Hematopoietic multipotent progenitor cell treated with erythropoietin and hydrocortisone succinate and interleukin-3 and kit ligand, for 8 days (in vitro differentiated cells): ENCODE measurements around the gene EIF4B.
A peak's percentile ranks its signal among the peaks of the same experiment; 100 is the strongest.

Experiments used
- DNase-seq: peaks from one replicate; pipeline ENCODE4 v3.0.0-alpha.2; 2015

The EIF4B gene

DNA sequence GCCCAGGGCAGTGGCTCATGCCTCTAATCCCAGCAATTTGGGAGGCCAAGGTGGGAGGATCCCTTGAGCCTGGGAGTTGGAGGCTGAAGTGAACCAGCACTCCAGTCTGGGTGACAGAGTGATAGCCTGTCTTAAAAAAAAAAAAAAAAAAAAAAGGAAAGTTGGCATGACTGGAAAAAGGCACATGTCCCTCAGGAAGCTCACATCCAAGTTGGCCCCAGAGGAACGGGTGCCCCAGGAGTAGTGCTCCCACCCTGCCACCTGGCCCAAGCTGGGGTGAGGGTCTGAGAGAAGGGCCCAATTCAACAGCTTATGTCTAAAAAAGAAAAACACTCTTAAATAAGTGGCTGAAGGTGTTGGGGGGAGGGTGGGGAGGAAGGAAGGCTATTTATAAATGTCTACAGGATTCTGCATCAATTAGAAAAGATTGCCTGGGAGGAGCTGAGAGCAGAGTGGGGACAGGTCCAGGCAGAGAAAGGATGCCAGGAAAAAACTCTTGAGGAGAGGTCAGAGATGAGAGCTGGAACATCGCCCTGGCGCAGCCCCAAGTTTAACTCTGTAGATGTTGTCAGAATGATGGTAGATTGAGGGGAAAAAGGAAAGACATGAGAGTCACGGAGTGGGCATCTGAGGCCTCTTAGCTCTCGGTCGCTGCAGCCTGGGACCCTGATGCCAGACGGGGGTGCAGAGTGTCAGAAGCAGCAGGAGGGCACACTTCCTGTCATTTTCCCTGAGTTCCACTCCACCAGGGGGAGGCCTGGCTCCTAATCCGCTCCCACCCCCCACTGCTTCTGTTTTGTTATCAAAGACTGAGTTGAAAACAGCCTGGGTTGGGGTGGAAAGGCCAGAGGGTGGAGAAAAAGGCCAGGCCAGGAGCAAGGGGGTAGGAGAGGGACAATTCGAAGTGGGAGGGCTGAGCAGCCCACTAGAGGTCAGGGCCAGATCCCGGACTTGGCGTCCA is 65.6 kb downstream of the EIF4B start:
- DNase-seq = no peak

DNA sequence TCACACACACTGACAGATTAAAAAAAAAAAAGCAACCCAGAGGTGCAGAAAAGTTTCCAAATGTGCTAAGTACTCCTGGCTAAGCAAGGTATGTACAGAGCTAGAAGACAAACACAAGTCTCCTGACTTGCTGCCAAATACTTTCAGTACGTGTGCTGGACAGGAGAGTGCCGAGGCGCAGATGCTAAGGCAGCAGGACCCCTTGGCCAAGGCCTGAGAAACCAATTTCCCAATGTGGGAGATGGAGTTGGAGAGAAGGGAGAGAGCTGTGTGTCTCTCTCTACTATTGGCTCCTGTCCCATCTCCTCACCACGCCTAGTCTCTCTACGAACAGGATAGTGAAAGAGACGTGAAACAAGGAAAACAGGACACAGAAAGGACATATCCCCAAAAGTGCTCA is 67.6 kb downstream of the EIF4B start:
- no peak for DNase-seq

DNA sequence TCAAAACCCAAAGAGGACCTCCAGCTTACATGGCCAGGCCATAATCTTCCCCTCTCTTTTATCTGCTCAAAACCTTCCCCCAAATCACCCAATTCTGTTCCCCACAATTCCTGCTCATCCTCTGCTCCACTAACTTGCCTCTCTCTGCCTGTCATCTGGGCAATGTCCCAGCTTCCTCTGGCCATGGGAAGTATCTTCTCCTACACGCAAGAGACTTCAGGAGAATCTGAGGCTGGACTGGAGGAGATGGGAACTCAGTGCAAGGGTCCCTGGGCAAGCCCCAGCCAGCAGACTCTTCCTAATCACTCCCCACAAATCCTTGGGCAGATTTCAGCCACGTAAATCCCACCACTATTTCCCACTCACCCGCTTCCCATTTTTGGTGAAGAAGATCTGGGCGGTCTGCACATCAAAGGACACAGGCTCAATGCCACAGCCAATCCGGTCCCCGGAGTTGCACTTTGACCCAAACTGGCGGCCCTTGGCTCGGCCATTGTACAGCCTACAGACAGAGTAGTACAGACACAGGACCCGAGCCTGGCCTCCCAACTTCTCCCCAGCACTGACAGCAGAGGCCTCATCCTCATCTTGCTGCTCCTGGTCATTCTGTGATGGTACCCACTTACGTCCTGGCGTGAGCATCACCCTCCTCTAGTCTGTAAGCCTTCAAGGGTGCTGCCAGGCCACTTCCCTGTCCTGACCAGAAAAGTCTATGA is 68.2 kb downstream of the EIF4B start:
- DNase-seq = no peak

DNA sequence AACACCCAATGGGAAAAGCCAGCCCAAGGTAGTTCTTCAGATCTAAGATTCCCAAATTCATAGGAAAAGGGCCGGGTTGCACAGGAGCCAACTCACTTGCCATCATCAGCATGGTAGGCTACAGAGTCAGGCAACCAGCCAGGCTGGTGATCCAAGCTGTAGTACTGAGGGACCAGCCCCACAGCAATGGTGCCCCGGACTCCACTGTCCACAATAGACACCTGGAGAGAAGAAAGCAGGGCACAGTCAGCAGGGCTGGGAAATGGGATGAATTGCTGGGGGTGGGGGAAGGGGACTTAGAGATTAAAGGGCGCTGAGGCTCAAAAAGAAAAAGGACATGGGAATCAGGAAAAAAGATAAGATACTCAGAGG is 68.7 kb downstream of the EIF4B start:
- DNase-seq = no peak

DNA sequence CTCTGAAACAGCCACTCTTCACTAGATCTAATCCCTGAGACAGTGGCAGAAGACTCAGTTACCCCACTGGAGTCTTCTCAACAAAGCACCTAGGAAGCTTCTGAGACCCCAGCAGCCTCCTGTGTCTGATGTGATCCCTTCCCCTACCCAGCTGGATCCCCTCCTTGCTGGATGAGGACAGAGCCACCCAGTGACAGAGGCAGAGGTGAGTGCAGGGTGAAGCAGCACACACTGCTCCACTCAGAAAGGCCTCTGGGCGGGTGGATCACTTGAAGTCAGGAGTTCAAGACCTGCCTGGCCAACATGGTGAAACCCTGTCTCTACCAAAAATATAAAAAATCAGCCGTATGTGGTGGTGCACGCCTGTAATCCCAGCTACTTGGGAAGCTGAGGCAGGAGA is 70.2 kb downstream of the EIF4B start:
- no peak for DNase-seq

DNA sequence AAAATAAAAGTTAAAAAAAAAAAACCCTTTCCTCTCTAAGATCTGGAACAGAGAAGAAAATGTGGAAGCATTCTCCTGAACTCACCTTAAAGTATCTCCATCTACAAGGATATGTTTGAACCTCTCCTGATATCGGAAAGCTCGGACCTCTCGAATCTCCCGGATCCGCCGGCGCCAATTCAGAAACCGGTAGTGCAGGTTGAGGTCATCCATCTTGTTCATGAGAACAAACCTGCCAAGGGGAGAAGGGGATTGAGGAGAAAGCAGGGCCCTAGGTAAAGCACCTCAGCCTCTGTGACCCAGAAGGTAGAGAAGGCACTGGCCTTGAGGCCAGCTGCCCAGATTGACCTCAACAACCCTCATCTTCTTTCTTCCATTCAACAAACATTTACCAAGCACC is 70.8 kb downstream of the EIF4B start:
- DNase-seq = no peak

DNA sequence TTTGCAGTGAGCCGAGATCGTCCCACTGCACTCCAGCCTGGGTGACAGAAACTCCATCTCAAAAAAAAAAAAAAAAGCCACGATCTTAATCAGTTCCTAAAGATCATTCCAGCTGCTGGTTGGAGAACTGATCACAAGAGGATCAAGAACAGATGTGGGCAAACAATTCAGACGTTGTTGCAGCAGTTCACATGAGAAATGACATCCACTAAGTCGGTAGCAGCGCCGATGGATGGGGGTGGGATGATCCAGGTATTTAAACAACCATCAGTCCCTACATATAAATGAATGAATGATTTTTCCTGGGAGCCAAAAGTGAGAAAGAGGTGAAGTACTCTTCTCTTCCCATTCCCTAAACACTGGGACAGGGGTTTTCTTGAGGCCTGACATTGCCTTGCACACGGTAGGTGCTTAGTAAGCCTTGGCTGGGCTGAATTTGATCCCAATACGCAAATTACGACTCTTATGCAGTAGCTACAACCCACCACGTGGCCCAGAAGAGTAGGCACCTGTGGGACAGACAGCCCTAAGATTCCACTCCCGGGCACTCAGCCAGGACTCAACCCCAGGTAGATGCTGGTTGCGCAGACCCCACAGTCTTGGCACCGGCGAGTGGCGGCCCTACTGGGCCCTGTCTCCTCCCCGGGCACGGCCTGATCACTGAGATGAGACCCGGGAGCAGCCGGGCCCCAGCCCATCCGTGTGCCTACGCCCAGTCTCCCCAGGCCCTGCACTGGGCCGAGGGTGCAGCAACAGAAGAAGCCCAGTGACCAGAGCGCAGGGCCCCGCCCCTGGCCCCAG is 72.4 kb downstream of the EIF4B start:
- no peak for DNase-seq

DNA sequence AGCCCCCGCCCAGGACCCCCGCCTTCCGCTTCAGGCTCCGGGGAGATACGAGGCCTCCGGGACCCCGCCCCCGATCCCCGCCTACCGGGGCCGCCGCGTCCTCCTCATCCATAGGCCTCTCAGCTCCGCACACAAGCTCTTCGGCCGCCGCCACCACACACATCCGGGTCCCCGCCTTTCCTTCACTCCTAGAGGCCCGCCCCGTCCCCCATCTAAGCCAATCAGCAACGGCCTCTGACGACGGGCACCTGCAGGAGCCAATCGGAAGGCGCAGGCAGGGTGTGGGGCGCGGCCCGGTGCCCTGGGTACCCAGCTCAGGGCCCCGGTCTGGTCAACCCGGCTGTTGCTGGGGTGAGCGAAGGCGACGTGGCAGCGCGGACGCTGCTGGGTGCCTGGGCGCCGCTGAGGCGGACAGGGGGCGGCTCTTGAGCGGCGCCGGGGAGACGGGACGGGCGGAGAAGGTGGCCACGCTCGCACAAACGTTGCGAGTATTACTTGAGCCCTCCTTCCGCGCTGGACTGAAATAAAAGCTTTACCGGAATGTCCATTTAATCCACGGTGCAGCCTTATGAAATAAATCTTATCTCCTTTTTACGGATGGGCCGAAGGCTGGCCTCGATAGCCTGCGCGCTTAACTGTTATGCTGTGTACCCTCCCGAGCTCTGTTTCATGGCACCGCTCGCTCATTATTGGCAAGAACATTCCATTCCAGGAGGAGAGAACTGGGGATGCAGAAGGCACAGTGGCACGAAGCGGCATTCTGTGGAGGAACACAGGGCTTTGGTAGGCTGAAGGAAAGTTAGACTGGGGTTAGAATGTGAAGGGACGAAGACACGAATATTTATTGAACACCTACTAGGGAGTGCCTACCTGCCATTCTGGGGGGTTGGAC is 73.2 kb downstream of the EIF4B start, which contains the start of gene SPRYD3:
Gene SPRYD3 (minus strand): TSS at position 165 of the 892 bp plus-strand sequence. CDS start 57 bp downstream, at position 108.
- peak; percentile 94 for DNase-seq

DNA sequence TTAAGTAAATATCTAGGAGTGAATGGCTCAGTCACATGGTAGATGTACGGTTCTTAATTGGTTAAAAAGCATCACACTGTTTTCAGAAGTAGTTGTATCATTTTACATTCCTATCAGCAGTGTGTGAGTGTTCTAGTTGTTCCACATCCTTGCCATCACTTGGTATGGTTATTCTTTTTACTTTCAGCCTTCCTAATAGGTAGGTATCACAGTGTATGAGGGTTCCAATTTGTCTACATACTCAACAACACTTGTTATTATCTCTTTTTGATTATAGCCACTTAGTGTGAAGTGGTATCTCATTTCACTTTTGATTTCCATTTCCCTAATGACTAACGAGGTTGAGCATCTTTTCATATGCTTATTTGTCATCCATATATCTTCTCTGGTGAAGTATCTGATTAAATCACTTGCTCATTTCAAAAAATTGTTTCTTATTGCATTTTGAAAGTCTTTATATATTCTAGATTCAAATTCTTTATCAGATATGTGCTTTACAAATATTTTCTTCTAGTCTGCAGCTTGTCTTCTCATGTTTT is 76.5 kb downstream of the EIF4B start:
- DNase-seq = no peak

DNA sequence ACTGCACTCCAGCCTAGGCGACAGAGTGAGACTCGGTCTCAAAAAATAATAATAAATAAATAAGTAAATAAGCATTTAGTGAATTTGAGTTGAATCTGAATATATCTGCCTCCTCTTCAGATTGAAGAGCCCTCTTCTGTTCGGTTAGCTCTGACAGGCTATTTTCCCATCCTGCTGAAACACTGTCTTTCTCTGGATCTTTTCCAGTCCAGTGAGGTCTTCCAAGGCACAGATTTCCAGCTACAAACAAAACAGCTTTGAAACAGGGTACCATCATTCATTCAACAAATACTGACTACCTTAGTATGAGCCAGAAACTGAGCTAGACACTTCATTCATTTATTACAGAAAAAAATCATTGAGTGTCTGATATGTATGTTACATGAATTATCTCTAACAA is 80.1 kb downstream of the EIF4B start:
- DNase-seq = no peak

DNA sequence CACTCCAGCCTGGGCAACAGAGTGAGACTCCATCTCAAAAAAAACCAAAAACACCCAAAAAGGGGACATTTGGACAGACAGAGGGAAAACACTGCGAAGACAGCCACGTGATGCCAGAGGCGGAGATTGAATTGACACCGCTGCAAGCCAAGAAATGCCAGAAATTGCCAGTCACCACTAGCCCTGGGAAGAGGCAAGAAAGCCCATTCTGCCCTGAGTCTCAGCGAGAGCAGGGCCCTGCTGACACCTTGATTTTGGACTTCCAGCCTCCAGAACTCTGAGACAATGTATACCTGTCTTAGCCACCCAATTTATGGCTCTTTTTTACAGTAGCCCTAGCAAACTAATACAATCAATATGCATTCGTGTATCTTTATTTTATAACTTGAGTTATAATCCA is 83.8 kb downstream of the EIF4B start:
- no peak for DNase-seq

DNA sequence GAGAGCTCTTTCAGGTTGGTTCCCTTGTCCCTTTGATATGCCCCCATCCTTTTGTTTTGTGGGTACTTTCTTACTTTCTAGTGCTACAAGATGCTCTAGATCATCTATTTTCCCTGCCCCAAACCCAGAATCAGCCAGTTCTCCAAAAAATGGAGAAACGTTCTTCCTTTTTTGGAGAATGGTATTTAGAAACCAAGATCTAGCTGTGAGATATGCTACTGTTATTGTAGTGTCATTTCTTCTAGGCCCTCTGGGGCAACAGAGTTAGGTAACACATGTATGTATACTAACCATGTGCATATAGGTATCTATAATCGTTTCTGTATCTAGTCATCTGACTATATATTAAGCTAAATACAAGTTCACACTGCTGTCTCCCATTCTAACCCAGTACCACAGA is 84.3 kb downstream of the EIF4B start:
- no peak for DNase-seq

DNA sequence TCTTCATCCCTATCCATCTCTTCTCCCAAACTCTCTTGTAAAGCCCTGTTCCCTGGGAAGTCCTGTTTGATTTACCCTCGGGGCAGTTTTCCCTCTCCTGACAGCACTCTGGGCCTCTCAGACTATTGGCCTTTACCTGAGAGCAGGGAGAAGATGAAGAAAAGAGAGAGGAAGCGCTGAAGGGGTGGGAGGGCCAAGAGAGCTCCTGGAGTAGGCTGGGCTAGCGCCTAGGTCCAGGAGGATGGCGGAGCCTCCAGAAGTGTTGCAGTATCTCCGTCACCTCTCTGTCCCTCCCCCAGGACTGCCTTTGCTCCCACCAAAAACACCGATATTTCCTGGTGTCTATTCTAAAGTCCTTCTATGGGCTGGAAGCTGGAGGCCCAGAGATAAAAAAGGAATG is 85.5 kb downstream of the EIF4B start:
- DNase-seq = no peak
